Measurements from ENCODE around the gene ADGRF1.
"Not testable (repeated sequence)": the region's sequence is repeated elsewhere in the genome, so short reads cannot be mapped to it uniquely, and the experiment has no call there.

Gene ADGRF1

GRCh38 chr6:47022191-47022590, 19.9 kb downstream of the ADGRF1 start:
- no peak for DNase-seq (ENCODE audit: low read depth)

GRCh38 chr6:47019941-47020340, 22.2 kb downstream of the ADGRF1 start:
- DNase-seq (ENCODE audit: low read depth), result no peak

- no peak for DNase-seq (ENCODE audit: low read depth)
These were observed 25.2 kb downstream of the ADGRF1 start for GRCh38 chr6:47016909-47017308.

GRCh38 chr6:47016261-47016660, 25.9 kb downstream of the ADGRF1 start:
- no peak for DNase-seq (ENCODE audit: low read depth)

GRCh38 chr6:47014401-47014800, 27.7 kb downstream of the ADGRF1 start:
- DNase-seq (ENCODE audit: low read depth), result no peak

GRCh38 chr6:47009583-47009982, 32.5 kb downstream of the ADGRF1 start:
- DNase-seq (ENCODE audit: low read depth), result no peak

- DNase-seq (ENCODE audit: low read depth), result no peak
These were observed 33.8 kb downstream of the ADGRF1 start for GRCh38 chr6:47008397-47008763.

GRCh38 chr6:47007657-47008396, 34.3 kb downstream of the ADGRF1 start:
- DNase-seq (ENCODE audit: low read depth), result no peak

GRCh38 chr6:47005486-47005885, 36.6 kb downstream of the ADGRF1 start:
- DNase-seq (ENCODE audit: low read depth), result no peak

- DNase-seq (ENCODE audit: low read depth), result no peak
These were observed 37.7 kb downstream of the ADGRF1 start for GRCh38 chr6:47004463-47004862.

- DNase-seq (ENCODE audit: low read depth), result no peak
These were observed 41.3 kb downstream of the ADGRF1 start for GRCh38 chr6:47000842-47001241.

- no peak for DNase-seq (ENCODE audit: low read depth)
These were observed 43.6 kb downstream of the ADGRF1 start for GRCh38 chr6:46998436-46999017.

- no peak for DNase-seq (ENCODE audit: low read depth)
These were observed 44.5 kb downstream of the ADGRF1 start for GRCh38 chr6:46997646-46998045.

GRCh38 chr6:46996860-46997641, 45.1 kb downstream of the ADGRF1 start:
- DNase-seq (ENCODE audit: low read depth), result no peak

GRCh38 chr6:46994933-46995332, 47.2 kb downstream of the ADGRF1 start:
- no peak for DNase-seq (ENCODE audit: low read depth)

- DNase-seq (ENCODE audit: low read depth), result peak; percentile 74
These were observed 48.3 kb downstream of the ADGRF1 start for GRCh38 chr6:46993846-46994245.

- not testable (repeated sequence) for DNase-seq (ENCODE audit: low read depth)
These were observed 49.7 kb downstream of the ADGRF1 start for GRCh38 chr6:46992391-46992790.

- not testable (repeated sequence) for DNase-seq (ENCODE audit: low read depth)
These were observed 51.2 kb downstream of the ADGRF1 start for GRCh38 chr6:46990818-46991510.

GRCh38 chr6:46990031-46990644, 52.0 kb downstream of the ADGRF1 start:
- DNase-seq (ENCODE audit: low read depth), result no peak

GRCh38 chr6:46989398-46989797, 52.7 kb downstream of the ADGRF1 start:
- DNase-seq (ENCODE audit: low read depth), result no peak

GRCh38 chr6:46985943-46986342, 56.2 kb downstream of the ADGRF1 start:
- DNase-seq (ENCODE audit: low read depth), result no peak

- DNase-seq (ENCODE audit: low read depth), result no peak
These were observed 59.1 kb downstream of the ADGRF1 start for GRCh38 chr6:46983007-46983411.
